NCI-H526 (cell line): ENCODE data around the gene MARVELD2.
"Not testable (repeated sequence)": the region's sequence is repeated elsewhere in the genome, so short reads cannot be mapped to it uniquely, and the experiment has no call there.

Source experiments
- DNase-seq, 2 experiments: peaks; one replicate each; lab custom pipeline; 2025; lab: John Stamatoyannopoulos, UW

The MARVELD2 gene

GRCh38 chr5:69414885-69415583 is at the start of gene MARVELD2:
MARVELD2 (plus strand) TSS chr5:69415116; CDS start chr5:69419386, 4,270 bp downstream.
- peak; percentile 78 to 96 for DNase-seq

- no peak for DNase-seq
Measured at GRCh38 chr5:69367697-69368279, 47.1 kb upstream of the MARVELD2 start.

GRCh38 chr5:69368458-69369339 is 46.2 kb upstream of the MARVELD2 start:
- peak; percentile 23 to 28 for DNase-seq

- peak; percentile 76 to 93 for DNase-seq
Measured at GRCh38 chr5:69369340-69370121, 45.4 kb upstream of the MARVELD2 start, which contains the start of the genes AK6, RAD17 and TAF9. AK6 (minus strand) TSS chr5:69369520; CDS start chr5:69369490, 30 bp downstream. RAD17 (plus strand) TSS chr5:69369818; CDS start chr5:69372209, 2,391 bp downstream. TAF9 (minus strand) TSS chr5:69369520; CDS start chr5:69365737, 3,783 bp downstream.

GRCh38 chr5:69370335-69370734 is 44.6 kb upstream of the MARVELD2 start:
- not testable (repeated sequence) for DNase-seq

- DNase-seq = no peak
Measured at GRCh38 chr5:69372394-69372793, 42.5 kb upstream of the MARVELD2 start.

- DNase-seq = no peak
Measured at GRCh38 chr5:69374911-69375446, 39.9 kb upstream of the MARVELD2 start.

- DNase-seq = no peak
Measured at GRCh38 chr5:69378376-69378775, 36.5 kb upstream of the MARVELD2 start.

- DNase-seq = peak; percentile 1 to 3
Measured at GRCh38 chr5:69404659-69405330, 10.1 kb upstream of the MARVELD2 start.

GRCh38 chr5:69415584-69415958 is 655 bp downstream of the MARVELD2 start:
- DNase-seq = peak; percentile 24 to 46

- DNase-seq = peak; percentile 8 to 37
Measured at GRCh38 chr5:69416180-69416579, 1.3 kb downstream of the MARVELD2 start.

- no peak for DNase-seq
Measured at GRCh38 chr5:69416699-69417098, 1.8 kb downstream of the MARVELD2 start.

- DNase-seq = no peak
Measured at GRCh38 chr5:69418554-69418953, 3.6 kb downstream of the MARVELD2 start.

- no peak for DNase-seq
Measured at GRCh38 chr5:69431424-69432303, 16.7 kb downstream of the MARVELD2 start.

GRCh38 chr5:69432412-69433206 is 17.7 kb downstream of the MARVELD2 start:
- DNase-seq = no peak

- not testable (repeated sequence) for DNase-seq
Measured at GRCh38 chr5:69435276-69435884, 20.5 kb downstream of the MARVELD2 start.

GRCh38 chr5:69444127-69444754 is 29.3 kb downstream of the MARVELD2 start:
- DNase-seq = no peak

- DNase-seq = no peak
Measured at GRCh38 chr5:69449511-69449910, 34.6 kb downstream of the MARVELD2 start.
